GM18508 (cell line): ENCODE data around the gene SLC12A7.
"Not testable (repeated sequence)": the region's sequence is repeated elsewhere in the genome, so short reads cannot be mapped to it uniquely, and the experiment has no call there.

Experiments used
- ATAC-seq: cut with Tn5 transposase; IDR thresholded peaks from one replicate; pipeline ENCODE4 v1.9.1; 2021; ENCODE audit warnings: moderate number of reproducible peaks; ENCODE audit not compliant: insufficient read depth, unreplicated experiment

The SLC12A7 gene

GRCh38 chr5:1030801-1031271 is 81.0 kb downstream of the SLC12A7 start:
- ATAC-seq, result no peak

- no peak for ATAC-seq
These were observed 81.8 kb downstream of the SLC12A7 start for GRCh38 chr5:1029945-1030625.

- ATAC-seq, result no peak
These were observed 82.5 kb downstream of the SLC12A7 start for GRCh38 chr5:1029282-1029944.

- no peak for ATAC-seq
These were observed 83.2 kb downstream of the SLC12A7 start for GRCh38 chr5:1028481-1029281.

DNA sequence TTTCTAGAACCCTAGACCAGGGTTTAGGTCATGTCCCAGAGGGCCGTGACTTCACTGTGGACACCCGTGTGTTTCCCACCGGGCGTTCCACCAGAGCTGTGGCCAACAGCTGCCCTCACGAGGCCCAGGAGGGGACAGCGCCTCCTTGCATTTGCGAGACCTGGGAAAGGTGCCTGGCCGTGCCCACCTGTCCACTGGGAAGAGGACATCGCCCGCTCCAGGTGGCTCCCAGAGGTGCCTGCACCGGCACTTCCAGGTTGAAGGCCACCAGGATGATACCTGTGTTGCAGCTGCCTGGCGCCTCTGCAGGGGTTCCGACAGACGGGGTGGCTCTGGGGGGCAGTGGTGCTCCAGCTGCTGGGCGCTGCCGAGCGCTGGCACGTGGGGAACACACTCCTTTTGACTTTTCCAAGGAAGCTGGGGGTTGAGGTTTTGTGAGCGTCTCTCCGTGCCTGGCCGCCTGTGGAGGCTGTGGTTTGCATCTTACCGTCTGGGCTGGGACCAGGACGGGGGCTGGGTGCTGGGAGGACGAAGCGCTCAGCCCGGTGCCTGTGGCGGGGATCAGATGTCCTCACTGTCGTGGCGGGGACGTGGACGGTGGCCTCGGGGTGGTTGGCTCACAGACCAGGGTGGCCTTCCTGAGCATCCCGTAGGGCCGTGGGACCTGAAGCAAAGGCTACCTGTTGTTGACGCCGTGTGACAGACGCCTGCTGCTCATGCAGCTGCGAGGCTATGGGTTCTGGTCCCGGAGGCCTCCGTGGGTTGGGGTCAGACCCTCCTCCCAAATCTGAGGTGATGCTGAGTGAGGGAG is 84.0 kb downstream of the SLC12A7 start:
- ATAC-seq, result no peak

DNA sequence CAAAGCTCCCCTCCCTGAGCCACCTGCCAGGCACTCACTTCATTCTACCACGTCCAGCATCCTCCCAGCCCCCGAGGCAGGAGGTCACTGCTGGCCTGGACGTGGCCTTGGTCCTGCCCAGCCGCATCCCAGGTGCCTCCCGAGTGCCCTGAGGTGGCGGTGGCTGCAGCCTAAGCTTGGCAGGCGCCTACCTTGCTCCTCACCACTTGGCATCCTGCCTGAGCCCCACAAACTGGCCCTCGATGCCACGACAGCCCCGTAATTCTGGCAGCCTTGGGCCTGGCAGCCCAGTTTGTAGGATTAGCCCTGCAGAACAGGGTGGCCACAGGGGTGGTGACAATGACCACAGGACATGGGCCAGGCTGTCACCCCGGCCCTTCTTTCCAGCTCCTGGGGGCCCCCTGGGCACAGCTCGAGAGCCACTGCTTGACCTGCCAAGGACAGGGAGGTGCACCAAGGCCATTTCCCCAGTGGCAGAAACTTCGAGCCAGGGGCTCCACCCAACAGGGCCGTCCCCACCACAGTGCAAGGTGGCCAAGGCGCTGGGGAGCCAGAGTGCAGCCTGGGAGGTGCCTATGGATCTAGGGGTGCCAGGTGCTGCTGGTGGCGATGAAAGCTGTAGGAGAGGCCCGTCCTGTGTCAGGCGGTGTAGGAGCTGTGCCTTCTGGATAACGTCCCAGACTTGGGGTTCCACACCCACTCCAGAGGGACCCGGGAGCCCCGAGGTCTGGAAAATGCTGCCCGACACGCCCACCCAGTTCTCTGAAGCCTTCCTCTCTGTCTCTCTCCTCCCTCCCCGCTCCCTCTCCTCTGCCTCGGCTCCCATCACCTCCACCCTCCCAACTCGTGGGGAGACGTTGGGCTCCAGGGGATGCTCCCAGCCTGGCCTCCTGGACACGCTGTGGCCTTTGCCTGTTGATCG is 84.9 kb downstream of the SLC12A7 start:
- ATAC-seq, result no peak

DNA sequence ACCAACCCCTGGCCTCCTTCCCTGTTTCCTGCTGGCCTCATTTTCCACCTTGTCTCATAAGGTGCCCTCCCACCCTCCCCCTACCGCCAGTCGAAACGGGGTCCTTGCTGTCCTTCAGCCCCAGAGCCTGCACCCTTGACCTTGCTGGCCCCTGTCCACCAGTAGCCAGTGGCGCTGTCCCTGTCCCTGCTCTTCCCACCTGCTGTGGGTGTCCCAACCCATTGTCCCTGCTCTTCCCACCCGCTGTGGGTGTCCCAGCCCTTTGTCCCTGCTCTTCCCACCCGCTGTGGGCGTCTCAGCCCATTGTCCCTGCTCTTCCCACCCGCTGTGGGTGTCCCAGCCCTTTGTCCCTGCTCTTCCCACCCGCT is 89.9 kb downstream of the SLC12A7 start:
- ATAC-seq, result not testable (repeated sequence)

- ATAC-seq, result no peak
These were observed 90.5 kb downstream of the SLC12A7 start for GRCh38 chr5:1021136-1021968.

DNA sequence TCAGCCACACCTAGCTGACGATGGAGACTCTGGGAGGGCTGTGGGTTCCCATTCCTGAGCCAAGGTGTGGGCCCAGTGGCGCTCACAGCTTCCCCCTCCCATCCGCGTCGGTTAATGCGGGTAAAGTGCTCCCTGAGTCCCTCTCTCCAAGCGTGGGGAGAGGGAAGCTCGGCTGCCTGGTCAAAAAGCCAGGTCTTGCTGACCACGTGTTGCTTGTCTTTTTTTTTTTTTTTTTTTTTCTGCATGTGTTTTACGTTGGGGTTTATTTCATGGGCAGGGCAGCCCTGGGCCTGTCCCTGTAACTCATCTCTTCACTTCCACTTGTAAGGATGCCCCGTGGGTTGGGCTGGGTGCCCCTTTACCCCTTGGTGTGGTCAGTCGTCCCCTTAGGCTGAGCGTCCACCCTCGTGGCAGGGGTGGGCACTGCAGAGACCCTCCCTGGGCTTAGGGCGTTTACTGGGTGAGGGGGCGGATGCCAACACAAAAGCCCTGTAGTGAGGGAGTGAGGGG is 91.4 kb downstream of the SLC12A7 start:
- ATAC-seq, result no peak

- ATAC-seq, result no peak
These were observed 92.6 kb downstream of the SLC12A7 start for GRCh38 chr5:1019001-1019905.

- ATAC-seq, result no peak
These were observed 93.3 kb downstream of the SLC12A7 start for GRCh38 chr5:1018596-1018995.

DNA sequence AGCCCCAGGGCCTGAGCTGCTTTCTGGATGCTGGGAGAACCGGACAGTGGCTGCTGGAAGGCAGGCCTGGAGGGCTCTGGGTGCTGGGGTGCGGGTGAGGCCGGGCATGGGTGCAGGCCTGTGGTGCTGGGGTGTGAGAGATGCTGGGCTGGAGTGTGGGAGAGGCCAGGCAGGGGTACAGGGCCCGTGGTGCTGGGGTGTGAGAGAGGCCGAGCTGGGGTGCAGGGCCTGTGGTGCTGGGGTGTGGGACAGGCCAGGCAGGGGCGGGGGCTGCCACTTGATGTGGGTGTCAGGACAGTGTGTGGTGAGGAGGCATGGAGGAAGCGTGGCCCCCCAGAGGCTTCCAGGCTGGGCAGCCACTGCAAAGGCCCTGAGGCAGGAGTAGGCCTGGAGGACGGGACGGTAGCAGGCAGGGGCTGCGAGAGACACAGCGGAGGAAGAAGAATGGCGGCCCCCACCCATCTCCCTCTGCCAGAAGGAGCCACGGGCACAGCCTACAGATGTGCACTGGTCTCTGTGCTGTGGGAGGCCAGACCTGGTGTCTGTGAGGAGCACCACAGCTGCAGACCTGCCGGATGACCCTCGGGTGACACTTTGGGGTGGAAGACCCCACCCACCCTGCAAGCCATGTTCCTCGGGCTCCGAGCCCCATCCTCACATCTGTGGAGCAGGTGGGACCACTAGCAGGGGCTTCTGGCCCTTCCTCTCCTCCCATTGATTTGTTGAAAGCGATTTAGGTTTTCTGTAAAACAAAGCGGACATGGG is 94.0 kb downstream of the SLC12A7 start:
- ATAC-seq, result no peak

- no peak for ATAC-seq
These were observed 94.8 kb downstream of the SLC12A7 start for GRCh38 chr5:1017056-1017455.

DNA sequence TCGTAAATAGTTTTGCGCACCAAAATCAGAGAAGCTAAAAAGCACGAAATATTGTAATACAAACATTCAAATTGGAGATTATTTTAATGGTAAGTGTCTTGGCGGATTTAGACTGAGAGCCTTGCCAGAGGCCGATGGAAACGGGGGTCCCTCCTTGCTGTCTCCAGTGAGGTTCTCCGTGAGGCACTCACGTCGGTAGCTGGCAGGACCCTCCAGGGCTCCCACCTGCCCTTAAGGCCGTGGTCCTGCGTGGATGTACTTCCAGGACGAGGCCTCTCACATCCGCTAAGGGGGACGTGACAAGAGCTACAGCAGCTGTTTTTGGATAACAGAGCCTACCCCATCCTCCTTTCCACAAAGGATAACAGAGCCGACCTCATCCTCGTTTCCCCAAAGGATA is 95.4 kb downstream of the SLC12A7 start:
- no peak for ATAC-seq

DNA sequence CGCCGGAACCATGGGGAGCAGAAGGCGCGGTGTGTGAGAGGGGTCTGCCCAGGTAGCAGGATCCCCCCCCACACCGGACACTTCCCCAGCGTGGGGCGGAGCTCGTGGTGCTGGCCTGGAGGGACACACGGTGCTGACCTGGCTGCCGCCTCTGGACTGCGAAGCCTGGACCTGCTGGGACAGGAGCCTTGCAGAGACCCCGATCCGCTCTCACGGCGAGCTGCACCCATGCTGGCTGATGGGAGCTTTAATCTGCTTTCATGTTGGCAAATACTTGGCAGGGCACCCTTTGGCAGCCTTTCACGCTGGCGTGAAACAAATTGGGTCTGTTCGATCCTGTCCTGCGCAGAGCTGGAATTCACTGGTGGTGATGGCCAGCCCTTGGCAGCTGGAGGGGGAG is 95.8 kb downstream of the SLC12A7 start:
- ATAC-seq, result no peak

- no peak for ATAC-seq
These were observed 96.4 kb downstream of the SLC12A7 start for GRCh38 chr5:1015507-1015906.

GRCh38 chr5:1014781-1015221 is 97.1 kb downstream of the SLC12A7 start:
- no peak for ATAC-seq
